DND-41 (cell line): ENCODE results near the gene EPHA1.

Experiments
- ATAC-seq: fragments of 200-7000 bp; cut with Tn5 transposase; 3 replicates; pipeline ENCODE4 v1.9.1; 2021; ENCODE audit warnings: low read depth; ENCODE audit not compliant: insufficient read depth
- DNase-seq: peaks from one replicate; pipeline ENCODE4 v3.0.0-alpha.2; 2020
- H2AFZ ChIP-seq: 2 replicates; pipeline ENCODE4 v1.6.0; 2012; ENCODE audit warnings: low read depth, low read length
- H3K27ac ChIP-seq: 2 replicates; pipeline ENCODE4 v1.5.1; 2012; ENCODE audit warnings: low read length, inconsistent platforms
- H3K27me3 ChIP-seq: fragments of 200-600 bp; sonication (generic); 2 replicates; pipeline ENCODE4 v1.6.0; 2012; ENCODE audit warnings: low read length, mild to moderate bottlenecking, inconsistent platforms; ENCODE audit not compliant: insufficient read depth, poor library complexity
- H3K36me3 ChIP-seq: 2 replicates; pipeline ENCODE4 v1.5.1; 2012; ENCODE audit warnings: low read length, inconsistent platforms; ENCODE audit not compliant: insufficient read depth
- H3K4me1 ChIP-seq: 2 replicates; pipeline ENCODE4 v1.5.1; 2012; ENCODE audit warnings: mild to moderate bottlenecking, low read length; ENCODE audit not compliant: insufficient read depth
- H3K4me2 ChIP-seq: 2 replicates; pipeline ENCODE4 v1.6.0; 2012; ENCODE audit warnings: mild to moderate bottlenecking, moderate library complexity, low read length, inconsistent platforms; ENCODE audit not compliant: insufficient read depth
- H3K4me3 ChIP-seq, 2 experiments: fragments of 200-600 bp in 1 of 2; shearing (Covaris generic) in 1 of 2; 2 replicates each; pipeline ENCODE4 v1.5.1; 2012 to 2016; ENCODE audit warnings: inconsistent platforms in 2 of 2, low read length in 2 of 2, mild to moderate bottlenecking in 2 of 2, low read depth in 1 of 2, moderate library complexity in 1 of 2
- H3K79me2 ChIP-seq: 2 replicates; pipeline ENCODE4 v1.6.0; 2012; ENCODE audit warnings: low read length, inconsistent platforms; ENCODE audit not compliant: insufficient read depth
- H3K9ac ChIP-seq: 2 replicates; pipeline ENCODE4 v1.6.0; 2012; ENCODE audit warnings: low read depth, mild to moderate bottlenecking, inconsistent platforms, low read length, moderate library complexity
- H3K9me3 ChIP-seq: 2 replicates; pipeline ENCODE4 v1.5.1; 2012; ENCODE audit warnings: low read length, moderate library complexity, mild to moderate bottlenecking, inconsistent platforms; ENCODE audit not compliant: insufficient read depth, severe bottlenecking
- H4K20me1 ChIP-seq: 2 replicates; pipeline ENCODE4 v1.6.0; 2012; ENCODE audit warnings: low read length; ENCODE audit not compliant: insufficient read depth
- EZH2 ChIP-seq: IDR thresholded peaks from 3 replicates; pipeline ENCODE4 v1.6.1; 2012; ENCODE audit warnings: borderline replicate concordance, low read depth, mild to moderate bottlenecking, moderate library complexity, low read length, inconsistent platforms; ENCODE audit not compliant: severe bottlenecking
- TF ChIP-seq, protein P1 (sequence below): IDR thresholded peaks from 2 replicates; pipeline ENCODE4 v1.5.1; 2012; ENCODE audit warnings: borderline replicate concordance, low read length, moderate library complexity, mild to moderate bottlenecking; ENCODE audit not compliant: poor library complexity, severe bottlenecking; ENCODE audit errors: extremely low read depth

Gene EPHA1

GRCh38 chr7:143388051-143388450, 20.6 kb downstream of the EPHA1 start:
- Histone ChIP-seq H3K9me3 (no peaks in the 10 kb centered on the region), H4K20me1 (no peaks in the 10 kb centered on the region), H3K27ac (no peak overlapping the region), H3K4me1 (no peaks in the 10 kb centered on the region), H3K27me3 (no peaks in the 10 kb centered on the region), H3K36me3 (no peaks in the 10 kb centered on the region), H2AFZ (no peak overlapping the region), H3K79me2 (no peaks in the 10 kb centered on the region), H3K4me3 (no peak overlapping the region), H3K4me2 (no peak overlapping the region), H3K9ac (no peak overlapping the region)
- TF ChIP-seq, protein P1, sequence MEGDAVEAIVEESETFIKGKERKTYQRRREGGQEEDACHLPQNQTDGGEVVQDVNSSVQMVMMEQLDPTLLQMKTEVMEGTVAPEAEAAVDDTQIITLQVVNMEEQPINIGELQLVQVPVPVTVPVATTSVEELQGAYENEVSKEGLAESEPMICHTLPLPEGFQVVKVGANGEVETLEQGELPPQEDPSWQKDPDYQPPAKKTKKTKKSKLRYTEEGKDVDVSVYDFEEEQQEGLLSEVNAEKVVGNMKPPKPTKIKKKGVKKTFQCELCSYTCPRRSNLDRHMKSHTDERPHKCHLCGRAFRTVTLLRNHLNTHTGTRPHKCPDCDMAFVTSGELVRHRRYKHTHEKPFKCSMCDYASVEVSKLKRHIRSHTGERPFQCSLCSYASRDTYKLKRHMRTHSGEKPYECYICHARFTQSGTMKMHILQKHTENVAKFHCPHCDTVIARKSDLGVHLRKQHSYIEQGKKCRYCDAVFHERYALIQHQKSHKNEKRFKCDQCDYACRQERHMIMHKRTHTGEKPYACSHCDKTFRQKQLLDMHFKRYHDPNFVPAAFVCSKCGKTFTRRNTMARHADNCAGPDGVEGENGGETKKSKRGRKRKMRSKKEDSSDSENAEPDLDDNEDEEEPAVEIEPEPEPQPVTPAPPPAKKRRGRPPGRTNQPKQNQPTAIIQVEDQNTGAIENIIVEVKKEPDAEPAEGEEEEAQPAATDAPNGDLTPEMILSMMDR = no peak
- TF ChIP-seq EZH2 = no peak
- DNase-seq (no peak), ATAC-seq (no peak)

- Histone ChIP-seq H3K27me3 (no peaks in the 10 kb centered on the region), H3K79me2 (no peaks in the 10 kb centered on the region), H3K4me3 (no peak overlapping the region), H4K20me1 (no peaks in the 10 kb centered on the region), H3K4me2 (no peak overlapping the region), H2AFZ (no peak overlapping the region), H3K27ac (no peak overlapping the region), H3K9ac (no peak overlapping the region), H3K9me3 (no peaks in the 10 kb centered on the region), H3K4me1 (no peaks in the 10 kb centered on the region), H3K36me3 (no peaks in the 10 kb centered on the region)
- ATAC-seq = 0 out of 3 replicates have a peak, but pooled peaks have one; percentile 18
- no peak for DNase-seq
- TF ChIP-seq, protein P1 = peak; percentile 40
- no peak for TF ChIP-seq EZH2
These were observed 21.3 kb downstream of the EPHA1 start for GRCh38 chr7:143387156-143387975.

DNA sequence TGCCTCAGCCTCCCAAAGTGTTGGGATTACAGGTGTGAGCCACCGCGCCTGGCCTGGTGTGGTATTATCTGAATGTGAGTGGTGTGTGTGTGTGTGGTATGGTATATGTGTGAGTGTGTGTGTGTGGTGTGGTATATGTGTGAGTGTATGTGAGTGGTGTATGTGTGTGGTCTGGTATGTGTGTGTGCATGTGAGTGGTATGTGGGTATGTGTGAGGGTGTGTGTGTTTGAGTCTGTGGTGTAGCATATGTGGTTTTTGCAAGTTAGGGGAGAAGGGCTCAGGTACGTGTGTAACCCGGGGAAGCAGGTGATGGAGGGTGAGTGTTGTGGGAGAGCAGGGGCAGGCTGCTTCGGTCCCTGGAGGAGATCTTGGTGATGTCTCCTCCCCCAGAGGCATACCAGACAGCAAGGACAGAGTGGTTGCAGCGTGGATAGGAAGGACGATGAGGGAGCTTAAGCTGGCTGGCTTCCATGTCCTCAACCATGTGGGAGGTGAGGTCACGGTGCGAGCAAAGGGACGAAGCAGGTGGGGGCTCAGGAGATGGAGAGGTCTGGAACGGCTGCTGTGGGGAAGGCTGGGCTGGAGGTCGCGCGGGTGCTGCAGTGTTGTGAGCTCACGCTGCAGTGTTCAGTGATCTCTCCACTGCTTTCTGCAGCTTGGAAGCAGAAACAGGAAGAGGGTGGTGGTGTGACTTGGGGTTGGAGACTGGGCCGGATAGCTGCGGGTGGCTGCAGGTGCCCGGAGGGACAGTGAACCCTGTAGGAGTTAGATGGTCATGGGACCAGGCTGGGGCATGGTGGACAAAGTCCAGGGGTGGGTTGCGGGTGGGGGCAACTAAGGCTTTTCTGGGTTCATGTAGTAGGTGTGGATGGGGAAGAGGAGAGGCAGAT, 22.5 kb downstream of the EPHA1 start:
- Histone ChIP-seq H3K36me3 (no peaks in the 10 kb centered on the region), H3K27me3 (no peaks in the 10 kb centered on the region), H3K4me3 (no peak overlapping the region), H3K27ac (no peak overlapping the region), H3K4me1 (no peaks in the 10 kb centered on the region), H3K79me2 (no peaks in the 10 kb centered on the region), H3K9ac (no peak overlapping the region), H2AFZ (0 out of 2 replicates have a peak overlapping the region, but pooled peaks have one; percentile 29), H4K20me1 (no peaks in the 10 kb centered on the region), H3K9me3 (no peaks in the 10 kb centered on the region), H3K4me2 (no peak overlapping the region)
- ATAC-seq (peak; percentile 44), DNase-seq (no peak)
- no peak for TF ChIP-seq EZH2
- TF ChIP-seq, protein P1 = no peak
